ENCODE results near the gene SYAP1. TPM values are rescaled to one million over a fixed set of nuclear protein-coding genes. Genes with fewer than 3 reads are reported as not detected.

Gene SYAP1
- polyA plus RNA-seq, 1 donor (not counting 4 experiments of a cell fraction or from before 2014, with no cell fraction given), result 20.3 TPM

GRCh38 chrX:16765594-16765993 is 46.2 kb downstream of the SYAP1 start:
- no peaks in the 10 kb centered on the region for H3K79me2 ChIP-seq (ENCODE audit: control insufficient read depth, insufficient read depth, low read length)
- no peak overlapping the region for H3K4me3 ChIP-seq (ENCODE audit: control insufficient read depth in 2 of 3, extremely low read depth in 1 of 3, insufficient read depth in 2 of 3, low read depth in 1 of 3, low read length in 3 of 3)
- DNase-seq (ENCODE audit: low read depth, low spot score), result no peak
- dilution Hi-C loops (cut with MboI; ENCODE audit: extremely low pct_ligation_motif_present, low sequenced_read_pairs), result no loop called here
- no peak overlapping the region for H2AFZ ChIP-seq (ENCODE audit: control insufficient read depth, low read length)
- H3K9me3 ChIP-seq (ENCODE audit: control insufficient read depth, low read depth, low read length), result no peaks in the 10 kb centered on the region
- no peak overlapping the region for H3K4me2 ChIP-seq (ENCODE audit: control insufficient read depth, extremely low read depth, insufficient read depth, low read depth, low read length)
- no peaks in the 10 kb centered on the region for H3K4me1 ChIP-seq (ENCODE audit: control insufficient read depth, extremely low read depth, insufficient read depth, low read length)
- no peaks in the 10 kb centered on the region for H3K27me3 ChIP-seq (ENCODE audit: control insufficient read depth, extremely low read depth, insufficient read depth, low read length)
- no peak overlapping the region for H3K9ac ChIP-seq (ENCODE audit: control insufficient read depth, extremely low read depth, insufficient read depth, low read length)
- no peak overlapping the region for H3K27ac ChIP-seq (ENCODE audit: control insufficient read depth, insufficient read depth, low read length)
- FAIRE-seq, result no peak
- peaks cover 3 to 5% of the 10 kb centered on the region in 2 experiments for H3K36me3 ChIP-seq (ENCODE audit: control insufficient read depth in 2 of 2, extremely low read depth in 1 of 2, insufficient read depth in 2 of 2, low read length in 2 of 2)
- H3K9me1 ChIP-seq (ENCODE audit: control insufficient read depth, extremely low read depth, insufficient read depth, low read length), result no peaks in the 10 kb centered on the region
- TF ChIP-seq EZH2 (IDR thresholded peaks at IDR 0.05; ENCODE audit: low read length) (no peak), CTCF (optimal IDR thresholded peaks at IDR 0.05 in 1 of 3, IDR thresholded peaks at IDR 0.05 in 1 of 3, conservative IDR thresholded peaks at IDR 0.05 in 1 of 3; ENCODE audit: extremely low read depth in 1 of 3, insufficient read depth in 2 of 3, low read length in 3 of 3) (no peak)
- no peaks in the 10 kb centered on the region for H4K20me1 ChIP-seq (ENCODE audit: control insufficient read depth, extremely low read depth, insufficient read depth, low read length)

DNA sequence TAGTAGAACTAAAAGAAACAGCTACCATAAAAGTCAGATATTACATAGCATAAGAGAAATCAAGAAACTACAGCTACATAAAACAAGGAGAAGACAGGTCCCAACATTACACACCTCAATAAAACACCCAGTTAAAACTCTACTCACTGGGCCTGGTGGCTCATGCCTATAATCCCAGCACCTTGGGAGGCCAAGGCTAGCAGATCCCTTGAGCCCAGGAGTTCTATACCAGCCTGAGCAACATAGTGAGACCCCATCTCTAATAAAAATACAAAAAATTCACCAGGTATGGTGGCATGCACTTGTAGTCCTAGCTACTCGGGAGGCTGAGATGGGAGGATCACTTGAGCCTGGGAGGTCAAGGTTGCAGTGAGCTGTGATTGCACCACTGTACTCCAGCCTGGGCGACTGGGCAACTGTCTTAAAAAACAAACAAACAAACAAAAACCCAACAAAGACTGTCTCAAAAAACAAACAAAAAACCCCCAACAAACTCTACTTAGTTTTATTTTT is 51.6 kb downstream of the SYAP1 start:
- Histone ChIP-seq H3K4me3 (ENCODE audit: control insufficient read depth in 2 of 3, extremely low read depth in 1 of 3, insufficient read depth in 2 of 3, low read depth in 1 of 3, low read length in 3 of 3) (no peak overlapping the region), H3K9ac (ENCODE audit: control insufficient read depth, extremely low read depth, insufficient read depth, low read length) (no peak overlapping the region), H3K79me2 (ENCODE audit: control insufficient read depth, insufficient read depth, low read length) (no peaks in the 10 kb centered on the region), H2AFZ (ENCODE audit: control insufficient read depth, low read length) (no peak overlapping the region), H4K20me1 (ENCODE audit: control insufficient read depth, extremely low read depth, insufficient read depth, low read length) (no peaks in the 10 kb centered on the region), H3K27ac (ENCODE audit: control insufficient read depth, insufficient read depth, low read length) (no peak overlapping the region), H3K36me3 (ENCODE audit: control insufficient read depth in 2 of 2, extremely low read depth in 1 of 2, insufficient read depth in 2 of 2, low read length in 2 of 2) (no peaks in the 10 kb centered on the region), H3K4me2 (ENCODE audit: control insufficient read depth, extremely low read depth, insufficient read depth, low read depth, low read length) (no peak overlapping the region), H3K4me1 (ENCODE audit: control insufficient read depth, extremely low read depth, insufficient read depth, low read length) (peaks cover 13% of the 10 kb centered on the region), H3K9me3 (ENCODE audit: control insufficient read depth, low read depth, low read length) (no peaks in the 10 kb centered on the region), H3K9me1 (ENCODE audit: control insufficient read depth, extremely low read depth, insufficient read depth, low read length) (no peaks in the 10 kb centered on the region), H3K27me3 (ENCODE audit: control insufficient read depth, extremely low read depth, insufficient read depth, low read length) (no peaks in the 10 kb centered on the region)
- DNase-seq (ENCODE audit: low read depth, low spot score), result no peak
- dilution Hi-C loops (cut with MboI; ENCODE audit: extremely low pct_ligation_motif_present, low sequenced_read_pairs), result no loop called here
- FAIRE-seq, result no peak
- TF ChIP-seq EZH2 (IDR thresholded peaks at IDR 0.05; ENCODE audit: low read length) (no peak), CTCF (optimal IDR thresholded peaks at IDR 0.05 in 1 of 3, IDR thresholded peaks at IDR 0.05 in 1 of 3, conservative IDR thresholded peaks at IDR 0.05 in 1 of 3; ENCODE audit: extremely low read depth in 1 of 3, insufficient read depth in 2 of 3, low read length in 3 of 3) (no peak)

All from keratinocyte (primary cell).